Caco-2 (cell line): ENCODE measurements around the gene USHBP1. TPM values are rescaled to one million over a fixed set of nuclear protein-coding genes. Genes with fewer than 3 reads are reported as not detected.
A peak's percentile ranks its signal among the peaks of the same experiment; 100 is the strongest.
"Not testable (repeated sequence)": the region's sequence is repeated elsewhere in the genome, so short reads cannot be mapped to it uniquely, and the experiment has no call there.

Experiments used
- BruUV-seq: library from RNA; stranded (reverse); fragments of 400-500 nt; replicated peaks from 2 replicates; lab custom pipeline; 2021; lab: Mats Ljungman, UMichigan
- CTCF ChIA-PET: fragments of 300-600 bp; sonication (Branson Sonifier 250); formaldehyde crosslinking; loops from one replicate; lab custom pipeline; 2022; ENCODE audit warnings: antibody characterized with exemption; lab: Charles Lee
- POLR2A ChIA-PET: fragments of 300-600 bp; sonication (Branson Sonifier 250); formaldehyde crosslinking; loops from one replicate; lab custom pipeline; 2022; ENCODE audit warnings: antibody characterized with exemption; lab: Charles Lee
- DNase-seq, 2 experiments: peaks; one replicate each; pipeline versions ENCODE4 v3.0.0 to v3.0.0-alpha.2; 2020 to 2022
- H3K27me3 ChIP-seq: replicated peaks from 2 replicates; pipeline ENCODE4 v1.6.0; 2011; ENCODE audit warnings: low read length; ENCODE audit not compliant: control insufficient read depth, insufficient read depth
- H3K36me3 ChIP-seq: 2 replicates; pipeline ENCODE4 v1.5.1; 2011; ENCODE audit warnings: low read length; ENCODE audit not compliant: control insufficient read depth, insufficient read depth
- H3K4me1 ChIP-seq: fragments of 250-450 bp; sonication (Bioruptor Pico); 2 replicates; pipeline ENCODE4 v1.5.1; 2020; ENCODE audit warnings: mild to moderate bottlenecking
- H3K4me3 ChIP-seq: 2 replicates; pipeline ENCODE4 v1.5.1; 2011; ENCODE audit warnings: low read depth, mild to moderate bottlenecking, control low read depth, low read length
- H3K9me3 ChIP-seq: fragments of 250-450 bp; sonication (Bioruptor Pico); 2 replicates; pipeline ENCODE4 v1.5.1; 2020; ENCODE audit warnings: mild to moderate bottlenecking, moderate library complexity
- H3K27ac Mint-ChIP-seq: one replicate; pipeline ENCODE4 v1.8.0; 2022; ENCODE audit warnings: mixed read lengths; ENCODE audit not compliant: unreplicated experiment
- H3K27me3 Mint-ChIP-seq: one replicate; pipeline ENCODE4 v1.8.0; 2022; ENCODE audit warnings: mixed read lengths; ENCODE audit not compliant: insufficient read depth, unreplicated experiment
- H3K36me3 Mint-ChIP-seq: one replicate; pipeline ENCODE4 v1.8.0; 2022; ENCODE audit warnings: mild to moderate bottlenecking, mixed read lengths; ENCODE audit not compliant: insufficient read depth, unreplicated experiment
- H3K4me1 Mint-ChIP-seq: one replicate; pipeline ENCODE4 v1.8.0; 2022; ENCODE audit warnings: low read depth, mixed read lengths; ENCODE audit not compliant: unreplicated experiment
- H3K4me3 Mint-ChIP-seq: one replicate; pipeline ENCODE4 v1.8.0; 2022; ENCODE audit warnings: mild to moderate bottlenecking, moderate library complexity, mixed read lengths; ENCODE audit not compliant: unreplicated experiment
- H3K9me3 Mint-ChIP-seq: one replicate; pipeline ENCODE4 v1.8.0; 2022; ENCODE audit warnings: mixed read lengths; ENCODE audit not compliant: unreplicated experiment
- intact Hi-C: fragments of 100-400 bp; cut with micrococcal nuclease; formaldehyde crosslinking; loops from one replicate; pipeline ENCODE4 v1.10.0; 2022; ENCODE audit not compliant: unreplicated experiment
- total RNA-seq: library from RNA; stranded (reverse); gene quantifications from 2 replicates; pipeline ENCODE4 v1.2.3, GENCODE V29; 2022
- TF ChIP-seq, protein P1 (sequence below), 2 experiments: fragments of 200-600 bp in 1 of 2; IDR thresholded peaks; 1 replicate in 1 of 2; 2 replicates in 1 of 2; pipeline versions ENCODE4 v1.5.1 to v1.8.0; 2011 to 2022; ENCODE audit warnings: antibody characterized with exemption in 1 of 2, control low read depth in 1 of 2, inconsistent platforms in 1 of 2, low read depth in 1 of 2, low read length in 1 of 2, mild to moderate bottlenecking in 1 of 2, moderate library complexity in 1 of 2; ENCODE audit not compliant: insufficient read depth in 1 of 2, severe bottlenecking in 1 of 2, unreplicated experiment in 1 of 2

The USHBP1 gene
- total RNA-seq, 1 experiment from 2014 or later: not detected

DNA sequence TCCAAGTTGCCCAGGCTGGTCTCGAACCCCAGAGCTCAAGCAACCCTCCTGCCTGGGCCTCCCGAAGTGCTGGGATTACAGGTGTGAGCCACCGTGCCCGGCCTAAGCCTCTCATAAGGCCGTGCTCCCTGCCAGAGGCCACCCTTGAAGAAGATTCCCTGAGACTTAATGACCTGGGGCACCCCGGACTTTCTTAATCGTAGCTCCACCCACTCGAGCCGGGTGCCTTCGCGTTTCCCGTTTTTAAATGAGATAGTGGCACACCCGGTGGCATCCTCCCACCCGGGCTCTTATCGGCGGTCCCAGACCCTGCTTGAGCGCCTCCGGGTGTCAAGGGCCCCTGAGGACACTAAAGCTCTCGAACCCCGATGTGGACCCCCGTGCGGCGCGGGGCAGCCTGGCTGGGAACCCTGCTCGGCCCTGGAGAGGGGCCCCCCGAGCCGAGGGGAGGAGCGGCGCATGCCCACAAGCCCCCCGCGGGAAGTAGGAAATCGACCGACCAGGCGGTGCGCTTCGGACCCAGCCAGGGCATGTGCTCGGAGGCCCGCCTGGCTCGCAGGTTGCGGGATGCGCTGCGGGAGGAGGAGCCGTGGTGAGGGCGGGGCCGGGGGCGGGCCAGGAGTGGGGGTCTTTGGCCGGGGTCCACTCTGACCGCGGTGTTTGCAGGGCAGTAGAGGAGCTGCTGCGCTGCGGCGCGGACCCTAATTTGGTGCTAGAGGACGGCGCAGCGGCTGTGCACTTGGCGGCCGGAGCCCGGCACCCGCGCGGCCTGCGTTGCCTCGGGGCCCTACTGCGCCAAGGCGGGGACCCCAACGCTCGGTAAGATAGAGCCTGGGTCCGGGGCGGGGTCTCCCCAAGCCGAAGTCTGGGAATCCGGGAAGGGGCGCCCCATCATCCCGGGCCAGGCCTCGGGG, 17.1 kb upstream of the USHBP1 start, which contains the start of gene ANKLE1:
TSS of gene ANKLE1 (plus strand) at position 511 of the 914 bp plus-strand sequence. CDS start at position 531, 20 bp downstream.
- ChIA-PET CTCF (interaction anchor here (0.5 to 2.3 kb wide), 12 partner anchors 11 to 229 kb away, joined by 3 to 15 read pairs (median 5); partner anchors contain the start of genes BABAM1, MRPL34 and USE1), POLR2A (interaction anchor here (0.6 to 1.0 kb wide), 3 partner anchors 15 to 66 kb away, joined by 3 read pairs; no protein-coding TSS in a partner anchor)
- peaks cover 41% of the 10 kb centered on the region for H3K36me3 Mint-ChIP-seq
- H3K9me3 ChIP-seq: no peaks in the 10 kb centered on the region
- intact Hi-C loops: loop anchor here (1.0 to 5.0 kb wide), 5 partner anchors 15 to 215 kb away; partner anchors contain the start of genes BABAM1, NR2F6 and OCEL1
- H3K4me1 Mint-ChIP-seq: peaks cover 4% of the 10 kb centered on the region
- H3K27me3 Mint-ChIP-seq: no peaks in the 10 kb centered on the region
- TF ChIP-seq, protein P1, sequence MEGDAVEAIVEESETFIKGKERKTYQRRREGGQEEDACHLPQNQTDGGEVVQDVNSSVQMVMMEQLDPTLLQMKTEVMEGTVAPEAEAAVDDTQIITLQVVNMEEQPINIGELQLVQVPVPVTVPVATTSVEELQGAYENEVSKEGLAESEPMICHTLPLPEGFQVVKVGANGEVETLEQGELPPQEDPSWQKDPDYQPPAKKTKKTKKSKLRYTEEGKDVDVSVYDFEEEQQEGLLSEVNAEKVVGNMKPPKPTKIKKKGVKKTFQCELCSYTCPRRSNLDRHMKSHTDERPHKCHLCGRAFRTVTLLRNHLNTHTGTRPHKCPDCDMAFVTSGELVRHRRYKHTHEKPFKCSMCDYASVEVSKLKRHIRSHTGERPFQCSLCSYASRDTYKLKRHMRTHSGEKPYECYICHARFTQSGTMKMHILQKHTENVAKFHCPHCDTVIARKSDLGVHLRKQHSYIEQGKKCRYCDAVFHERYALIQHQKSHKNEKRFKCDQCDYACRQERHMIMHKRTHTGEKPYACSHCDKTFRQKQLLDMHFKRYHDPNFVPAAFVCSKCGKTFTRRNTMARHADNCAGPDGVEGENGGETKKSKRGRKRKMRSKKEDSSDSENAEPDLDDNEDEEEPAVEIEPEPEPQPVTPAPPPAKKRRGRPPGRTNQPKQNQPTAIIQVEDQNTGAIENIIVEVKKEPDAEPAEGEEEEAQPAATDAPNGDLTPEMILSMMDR (IDR thresholded peaks at IDR 0.05; ENCODE audit: insufficient read depth in 1 of 2, low read depth in 1 of 2, low read length in 1 of 2, severe bottlenecking in 1 of 2, unreplicated experiment in 1 of 2): no peak
- BruUV-seq: no TSS peak
- no peaks in the 10 kb centered on the region for H3K9me3 Mint-ChIP-seq
- H3K36me3 ChIP-seq: no peaks in the 10 kb centered on the region; the same call in 1 of the 2 replicates
- peaks cover 4% of the 10 kb centered on the region; the same call in 1 of the 2 replicates for H3K4me1 ChIP-seq
- no peaks in the 10 kb centered on the region for H3K27me3 ChIP-seq
- H3K4me3 ChIP-seq: peak within 1 kb of the TSS; percentile 62
- peak within 1 kb of the TSS; percentile 85 for H3K4me3 Mint-ChIP-seq
- H3K27ac Mint-ChIP-seq: peak within 1 kb of the TSS; percentile 79
- DNase-seq: peak; percentile 67 to 73

DNA sequence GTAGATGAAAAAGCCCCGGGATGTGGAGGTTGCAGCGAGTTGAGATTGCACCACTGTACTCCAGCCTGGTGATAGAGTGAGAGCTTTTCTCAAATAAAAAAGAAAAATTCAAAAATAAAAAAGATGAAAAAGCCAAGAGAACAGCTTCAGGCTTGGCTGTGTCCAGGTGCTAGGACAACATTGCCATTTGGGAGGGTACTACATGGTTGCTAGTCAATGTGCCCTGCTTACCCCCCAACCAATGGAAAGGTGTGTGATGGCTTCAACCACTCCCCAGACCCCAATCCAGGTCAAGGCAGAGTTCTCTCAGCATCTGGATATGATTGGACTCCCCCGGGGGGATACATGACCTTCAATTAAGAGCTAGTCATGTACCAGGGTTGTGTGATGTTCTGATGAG, 14.9 kb upstream of the USHBP1 start:
- TF ChIP-seq, protein P1 (IDR thresholded peaks at IDR 0.05; ENCODE audit: insufficient read depth in 1 of 2, low read depth in 1 of 2, low read length in 1 of 2, severe bottlenecking in 1 of 2, unreplicated experiment in 1 of 2): no peak
- no peak overlapping the region for H3K27ac Mint-ChIP-seq
- no peaks in the 10 kb centered on the region for H3K9me3 Mint-ChIP-seq
- H3K4me3 Mint-ChIP-seq: no peak overlapping the region
- no peaks in the 10 kb centered on the region for H3K4me1 Mint-ChIP-seq
- H3K27me3 ChIP-seq: no peaks in the 10 kb centered on the region
- BruUV-seq: no TSS peak
- H3K27me3 Mint-ChIP-seq: no peaks in the 10 kb centered on the region
- intact Hi-C loops: no loop called here
- DNase-seq: no peak
- H3K4me1 ChIP-seq: no peaks in the 10 kb centered on the region
- peaks cover 54% of the 10 kb centered on the region for H3K36me3 Mint-ChIP-seq
- H3K36me3 ChIP-seq: no peaks in the 10 kb centered on the region; the same call in 1 of the 2 replicates
- no peaks in the 10 kb centered on the region for H3K9me3 ChIP-seq
- ChIA-PET CTCF (no interaction called here), POLR2A (interaction anchor here (0.6 kb wide), 1 partner anchor 32 kb away, joined by 3 read pairs; no protein-coding TSS in a partner anchor)
- H3K4me3 ChIP-seq: no peak overlapping the region

DNA sequence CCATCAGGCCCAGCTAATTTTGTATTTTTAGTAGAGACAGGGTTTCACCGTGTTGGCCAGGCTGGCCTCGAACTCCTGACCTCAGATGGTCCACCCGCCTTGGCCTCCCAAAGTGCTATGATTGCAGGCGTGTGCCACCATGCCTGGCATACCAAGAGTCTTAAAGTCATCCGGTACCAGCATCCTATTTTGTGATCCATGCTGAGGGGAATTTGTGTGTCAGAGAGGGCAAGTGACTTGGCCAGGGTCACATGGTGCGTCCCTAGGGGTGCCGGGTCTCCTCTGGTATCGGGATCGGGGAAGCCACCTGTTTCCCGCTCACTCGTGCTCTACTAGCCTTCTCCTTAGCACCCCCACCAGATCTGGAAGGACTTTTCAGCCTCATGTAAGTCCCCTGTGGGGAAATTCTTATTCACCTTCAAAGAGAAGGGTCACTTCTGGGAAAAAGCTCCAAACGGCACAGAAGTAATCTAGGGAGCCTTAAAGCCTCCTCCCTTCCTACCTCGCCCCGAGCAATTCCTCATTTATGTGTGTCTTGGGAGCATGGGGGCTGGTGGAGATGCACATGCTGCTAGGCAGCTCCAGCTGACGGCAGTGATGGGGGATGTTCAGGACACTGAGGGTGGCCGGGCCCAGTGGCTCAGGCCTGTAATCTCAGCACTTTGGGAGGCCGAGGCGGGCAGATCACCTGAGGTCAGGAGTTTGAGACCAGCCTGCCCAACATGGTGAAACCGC, 11.1 kb upstream of the USHBP1 start:
- H3K27me3 ChIP-seq: no peaks in the 10 kb centered on the region
- intact Hi-C loops: no loop called here
- no TSS peak for BruUV-seq
- ChIA-PET CTCF (no interaction called here), POLR2A (no interaction called here)
- no peak overlapping the region for H3K4me3 Mint-ChIP-seq
- no peaks in the 10 kb centered on the region for H3K9me3 ChIP-seq
- H3K4me1 Mint-ChIP-seq: no peaks in the 10 kb centered on the region
- no peak overlapping the region for H3K4me3 ChIP-seq
- no peak for DNase-seq
- no peaks in the 10 kb centered on the region for H3K4me1 ChIP-seq
- no peaks in the 10 kb centered on the region for H3K27me3 Mint-ChIP-seq
- H3K27ac Mint-ChIP-seq: no peak overlapping the region
- peaks cover 57% of the 10 kb centered on the region for H3K36me3 Mint-ChIP-seq
- TF ChIP-seq, protein P1 (IDR thresholded peaks at IDR 0.05; ENCODE audit: insufficient read depth in 1 of 2, low read depth in 1 of 2, low read length in 1 of 2, severe bottlenecking in 1 of 2, unreplicated experiment in 1 of 2): no peak
- H3K9me3 Mint-ChIP-seq: no peaks in the 10 kb centered on the region
- H3K36me3 ChIP-seq: no peaks in the 10 kb centered on the region; the same call in 1 of the 2 replicates

DNA sequence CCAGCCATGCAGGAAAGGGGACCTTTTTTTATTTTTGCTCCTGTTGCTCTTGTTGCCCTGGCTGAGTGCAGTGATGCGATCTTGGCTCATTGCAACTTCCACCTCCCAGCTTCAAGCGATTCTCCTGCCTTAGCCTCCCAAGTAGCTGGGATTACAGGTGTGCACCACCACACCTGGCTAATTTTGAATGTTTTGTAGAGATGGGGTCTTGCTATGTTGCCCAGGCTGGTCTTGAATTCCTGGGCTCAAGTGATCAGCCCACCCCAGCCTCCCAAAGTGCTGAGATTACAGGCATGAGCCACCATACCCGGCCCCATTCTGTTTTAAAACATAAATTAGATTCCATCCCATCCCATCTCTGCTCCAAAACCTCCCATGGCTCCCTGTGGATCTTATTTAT, 10.3 kb upstream of the USHBP1 start:
- peaks cover 64% of the 10 kb centered on the region for H3K36me3 Mint-ChIP-seq
- CTCF ChIA-PET, DNase-seq, H3K9me3 Mint-ChIP-seq, H3K27ac Mint-ChIP-seq, BruUV-seq, H3K36me3 ChIP-seq, H3K4me1 ChIP-seq, H3K27me3 Mint-ChIP-seq, POLR2A ChIA-PET, H3K4me3 ChIP-seq, intact Hi-C loops, H3K27me3 ChIP-seq, H3K9me3 ChIP-seq, H3K4me1 Mint-ChIP-seq, H3K4me3 Mint-ChIP-seq: not testable (repeated sequence)
